ENCODE data around the gene LUC7L2.

Gene LUC7L2

DNA sequence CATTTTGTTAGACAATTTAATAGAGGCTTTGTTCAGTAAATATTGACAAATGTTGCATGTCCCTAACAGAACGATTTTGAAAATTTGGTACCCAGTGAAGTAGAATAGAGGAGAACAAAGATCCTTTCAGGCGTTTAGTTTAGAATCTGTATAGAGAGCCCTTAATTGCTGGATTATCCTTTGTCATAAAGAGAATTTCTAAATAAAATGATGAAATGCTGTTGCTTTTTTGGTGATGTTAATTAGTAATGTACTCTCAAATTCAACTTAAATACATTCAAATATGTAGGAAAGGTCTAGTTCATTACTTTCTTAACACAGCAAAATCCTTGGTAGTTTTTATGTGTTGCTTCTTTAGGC lies 1.2 kb downstream of the LUC7L2 start:
- TF ChIP-seq CEBPB (IDR thresholded peaks at IDR 0.05) (no peak), TCF12 (IDR thresholded peaks at IDR 0.05; ENCODE audit: low read depth) (no peak), RAD21 (IDR thresholded peaks at IDR 0.05; ENCODE audit: low read depth) (no peak), ZBTB7A (IDR thresholded peaks at IDR 0.05; ENCODE audit: low read depth) (no peak), MAX (IDR thresholded peaks at IDR 0.05) (no peak), FOXM1 (IDR thresholded peaks at IDR 0.05; ENCODE audit: borderline replicate concordance, low read depth) (no peak), EGR1 (IDR thresholded peaks at IDR 0.05) (no peak), TEAD4 (IDR thresholded peaks at IDR 0.05) (no peak), CREB1 (IDR thresholded peaks at IDR 0.05; ENCODE audit: low read depth) (no peak), EP300 (IDR thresholded peaks at IDR 0.05; ENCODE audit: borderline replicate concordance) (no peak), TAF1 (IDR thresholded peaks at IDR 0.05; ENCODE audit: low read depth) (no peak)
- TF ChIP-seq, protein P1, sequence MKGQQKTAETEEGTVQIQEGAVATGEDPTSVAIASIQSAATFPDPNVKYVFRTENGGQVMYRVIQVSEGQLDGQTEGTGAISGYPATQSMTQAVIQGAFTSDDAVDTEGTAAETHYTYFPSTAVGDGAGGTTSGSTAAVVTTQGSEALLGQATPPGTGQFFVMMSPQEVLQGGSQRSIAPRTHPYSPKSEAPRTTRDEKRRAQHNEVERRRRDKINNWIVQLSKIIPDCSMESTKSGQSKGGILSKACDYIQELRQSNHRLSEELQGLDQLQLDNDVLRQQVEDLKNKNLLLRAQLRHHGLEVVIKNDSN (IDR thresholded peaks at IDR 0.05), result no peak

- TF ChIP-seq RAD21 (IDR thresholded peaks at IDR 0.05; ENCODE audit: low read depth) (no peak), FOXM1 (IDR thresholded peaks at IDR 0.05; ENCODE audit: borderline replicate concordance, low read depth) (no peak), NFIC (IDR thresholded peaks at IDR 0.05) (no peak), EGR1 (IDR thresholded peaks at IDR 0.05) (no peak), TEAD4 (IDR thresholded peaks at IDR 0.05) (no peak), CREB1 (IDR thresholded peaks at IDR 0.05; ENCODE audit: low read depth) (no peak), EP300 (IDR thresholded peaks at IDR 0.05; ENCODE audit: borderline replicate concordance) (no peak), REST (IDR thresholded peaks at IDR 0.05; ENCODE audit: low read depth) (no peak), ZBTB7A (IDR thresholded peaks at IDR 0.05; ENCODE audit: low read depth) (no peak), YY1 (IDR thresholded peaks at IDR 0.05; ENCODE audit: low read depth) (no peak), CEBPB (IDR thresholded peaks at IDR 0.05) (no peak)
Observed at GRCh38 chr7:139361523-139361922, 1.8 kb downstream of the LUC7L2 start.

- TF ChIP-seq REST (IDR thresholded peaks at IDR 0.05; ENCODE audit: low read depth) (no peak), TCF12 (IDR thresholded peaks at IDR 0.05; ENCODE audit: low read depth) (no peak), FOXM1 (IDR thresholded peaks at IDR 0.05; ENCODE audit: borderline replicate concordance, low read depth) (no peak), TEAD4 (IDR thresholded peaks at IDR 0.05) (no peak), TAF1 (IDR thresholded peaks at IDR 0.05; ENCODE audit: low read depth) (no peak), CEBPB (IDR thresholded peaks at IDR 0.05) (no peak), NFIC (IDR thresholded peaks at IDR 0.05) (no peak), CREB1 (IDR thresholded peaks at IDR 0.05; ENCODE audit: low read depth) (no peak), EGR1 (IDR thresholded peaks at IDR 0.05) (no peak)
Observed at GRCh38 chr7:139362302-139362701, 2.6 kb downstream of the LUC7L2 start.

DNA sequence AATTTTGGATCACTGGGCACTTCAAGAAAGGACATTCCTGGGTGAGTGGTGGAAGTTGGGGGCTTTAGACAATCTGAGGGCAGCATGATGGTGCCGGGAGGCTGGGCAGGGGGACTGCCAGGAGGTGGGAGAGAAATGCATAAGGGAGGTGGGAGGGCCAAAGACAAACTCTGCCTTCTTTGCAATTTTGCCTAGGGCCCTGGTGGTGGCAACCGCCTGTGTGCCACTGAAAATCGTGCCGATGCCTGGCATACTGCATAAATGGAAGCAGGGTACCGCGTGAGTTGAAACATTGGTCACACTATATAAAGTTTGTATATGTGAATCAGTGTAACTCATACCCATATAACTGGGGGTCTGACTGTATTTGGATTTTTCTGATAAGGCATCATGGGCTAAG lies 3.3 kb downstream of the LUC7L2 start:
- no peak for TF ChIP-seq TCF12 (IDR thresholded peaks at IDR 0.05; ENCODE audit: low read depth)
- TF ChIP-seq MAX (IDR thresholded peaks at IDR 0.05), result no peak
- no peak for TF ChIP-seq TEAD4 (IDR thresholded peaks at IDR 0.05)
- no peak for TF ChIP-seq NFIC (IDR thresholded peaks at IDR 0.05)
- no peak for TF ChIP-seq YY1 (IDR thresholded peaks at IDR 0.05; ENCODE audit: low read depth)
- no peak for TF ChIP-seq EGR1 (IDR thresholded peaks at IDR 0.05)
- no peak for TF ChIP-seq CEBPB (IDR thresholded peaks at IDR 0.05)
- TF ChIP-seq REST (IDR thresholded peaks at IDR 0.05; ENCODE audit: low read depth), result no peak
- TF ChIP-seq FOXM1 (IDR thresholded peaks at IDR 0.05; ENCODE audit: borderline replicate concordance, low read depth), result no peak
- no peak for TF ChIP-seq TAF1 (IDR thresholded peaks at IDR 0.05; ENCODE audit: low read depth)

DNA sequence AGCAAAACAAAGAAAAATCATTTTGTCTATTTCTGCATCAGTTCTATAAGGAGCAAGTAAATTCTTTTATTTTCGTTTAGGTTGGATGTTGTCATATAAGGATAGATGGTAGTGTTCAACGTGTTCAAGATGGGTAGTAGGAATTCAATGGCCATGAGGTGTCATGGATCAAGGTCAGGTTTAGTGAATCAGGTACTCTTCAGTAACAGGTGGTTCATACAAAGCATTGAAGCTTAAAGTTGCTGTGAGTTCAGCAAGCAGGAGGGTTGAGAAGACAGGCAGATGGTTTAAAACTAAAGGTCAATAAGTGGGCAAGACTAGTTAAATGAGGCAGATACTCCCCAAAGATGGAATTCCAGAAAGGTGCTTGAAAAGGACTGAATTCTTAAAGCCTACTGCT lies 5.6 kb downstream of the LUC7L2 start:
- TF ChIP-seq NFIC (IDR thresholded peaks at IDR 0.05) (no peak), CREB1 (IDR thresholded peaks at IDR 0.05; ENCODE audit: low read depth) (no peak), CEBPB (IDR thresholded peaks at IDR 0.05) (no peak), REST (IDR thresholded peaks at IDR 0.05; ENCODE audit: low read depth) (no peak), ZBTB7A (IDR thresholded peaks at IDR 0.05; ENCODE audit: low read depth) (no peak), TCF12 (IDR thresholded peaks at IDR 0.05; ENCODE audit: low read depth) (no peak), RAD21 (IDR thresholded peaks at IDR 0.05; ENCODE audit: low read depth) (no peak), EGR1 (IDR thresholded peaks at IDR 0.05) (no peak), TEAD4 (IDR thresholded peaks at IDR 0.05) (no peak), EP300 (IDR thresholded peaks at IDR 0.05; ENCODE audit: borderline replicate concordance) (no peak), YY1 (IDR thresholded peaks at IDR 0.05; ENCODE audit: low read depth) (no peak), FOXM1 (IDR thresholded peaks at IDR 0.05; ENCODE audit: borderline replicate concordance, low read depth) (no peak), TAF1 (IDR thresholded peaks at IDR 0.05; ENCODE audit: low read depth) (no peak)
- TF ChIP-seq, protein P1 (IDR thresholded peaks at IDR 0.05), result no peak

Measured in Ishikawa (cell line).